Stimulated activated naive CD4-positive, alpha-beta T cell treated with Interleukin-2 at 50 U/mL for 16 hours (primary cell): Measurements from ENCODE around the gene PEF1.

ENCODE experiments used
- DNase-seq: peaks from one replicate; lab custom pipeline; 2025; lab: John Stamatoyannopoulos, UW

Gene PEF1

DNA sequence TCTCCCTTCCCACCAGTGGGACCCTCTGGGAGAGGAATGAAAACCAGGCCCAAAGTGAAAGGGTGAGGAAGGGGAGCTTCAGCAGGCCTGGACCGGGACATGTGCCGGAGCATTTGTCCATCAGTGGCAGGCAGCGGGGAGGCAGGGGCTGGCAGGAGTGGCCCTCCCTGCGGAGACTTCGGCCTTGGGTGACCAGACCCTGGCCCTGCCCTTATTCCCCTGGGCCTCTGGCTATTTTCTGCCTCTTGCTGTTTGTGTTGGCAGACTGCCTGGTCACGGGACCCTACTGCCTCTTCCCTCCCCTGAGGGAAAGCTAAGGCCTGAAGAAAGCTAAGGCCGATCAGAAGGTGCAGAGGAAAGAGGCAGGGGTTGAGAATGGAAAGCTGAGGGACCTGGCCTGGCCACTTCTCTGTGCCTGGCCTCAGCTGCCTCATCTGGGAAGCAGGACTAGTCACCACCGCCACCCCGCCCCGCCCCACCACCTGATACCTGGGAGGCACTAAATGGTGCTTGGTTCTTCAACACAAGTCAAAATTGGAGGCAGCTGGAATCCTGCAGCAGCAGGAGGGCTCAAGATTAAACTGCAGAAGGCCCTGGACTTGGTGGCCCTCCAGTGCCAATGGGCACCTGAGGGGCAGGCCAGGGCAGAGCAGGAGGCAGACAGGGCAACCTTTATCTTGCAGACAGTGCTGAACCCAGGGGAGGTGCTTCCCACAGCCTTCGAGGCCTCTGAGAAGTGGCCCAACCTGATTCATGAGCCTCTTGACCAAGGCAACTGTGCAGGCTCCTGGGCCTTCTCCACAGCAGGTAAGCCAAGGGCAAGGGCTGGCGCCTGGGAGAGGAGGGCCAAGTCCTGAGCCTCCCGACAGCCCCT lies 60.4 kb downstream of the PEF1 start:
- no peak for DNase-seq

DNA sequence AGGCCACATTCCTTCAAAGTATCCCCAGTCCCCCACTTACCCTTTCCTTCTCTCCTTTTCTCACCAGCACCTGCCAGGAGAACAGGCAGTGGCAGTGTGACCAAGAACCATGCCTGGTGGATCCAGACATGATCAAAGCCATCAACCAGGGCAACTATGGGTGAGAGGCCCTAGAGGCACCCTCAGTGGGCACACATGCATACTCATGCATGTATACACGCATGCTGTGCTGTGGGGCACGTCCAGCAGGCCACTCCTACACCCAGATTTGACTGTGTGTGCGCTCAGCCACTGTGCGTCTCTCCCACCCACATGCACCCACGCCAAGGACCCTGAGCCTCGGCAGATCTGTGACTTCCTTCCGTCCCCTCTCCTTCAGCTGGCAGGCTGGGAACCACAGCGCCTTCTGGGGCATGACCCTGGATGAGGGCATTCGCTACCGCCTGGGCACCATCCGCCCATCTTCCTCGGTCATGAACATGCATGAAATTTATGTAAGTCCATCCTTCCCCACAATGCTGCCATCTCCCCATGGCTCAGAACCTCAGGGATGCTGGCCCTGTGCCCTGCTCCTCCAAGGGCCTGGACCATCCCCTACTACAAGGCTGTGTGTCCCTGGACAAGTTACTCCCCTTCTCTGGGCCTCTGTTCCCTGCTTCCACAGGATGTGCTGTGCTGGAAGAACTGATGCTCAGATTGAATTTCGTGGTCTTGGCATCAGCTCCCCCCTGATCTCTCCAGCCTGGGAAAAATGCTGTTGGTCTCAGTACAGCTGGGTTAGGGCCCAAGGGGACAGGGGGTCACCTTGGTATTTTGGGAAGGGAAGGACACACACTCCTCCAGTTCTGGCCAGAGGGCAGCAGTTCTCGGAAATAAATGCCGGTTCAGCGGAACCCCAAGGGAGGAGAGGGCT lies 61.3 kb downstream of the PEF1 start:
- DNase-seq, result no peak

DNA sequence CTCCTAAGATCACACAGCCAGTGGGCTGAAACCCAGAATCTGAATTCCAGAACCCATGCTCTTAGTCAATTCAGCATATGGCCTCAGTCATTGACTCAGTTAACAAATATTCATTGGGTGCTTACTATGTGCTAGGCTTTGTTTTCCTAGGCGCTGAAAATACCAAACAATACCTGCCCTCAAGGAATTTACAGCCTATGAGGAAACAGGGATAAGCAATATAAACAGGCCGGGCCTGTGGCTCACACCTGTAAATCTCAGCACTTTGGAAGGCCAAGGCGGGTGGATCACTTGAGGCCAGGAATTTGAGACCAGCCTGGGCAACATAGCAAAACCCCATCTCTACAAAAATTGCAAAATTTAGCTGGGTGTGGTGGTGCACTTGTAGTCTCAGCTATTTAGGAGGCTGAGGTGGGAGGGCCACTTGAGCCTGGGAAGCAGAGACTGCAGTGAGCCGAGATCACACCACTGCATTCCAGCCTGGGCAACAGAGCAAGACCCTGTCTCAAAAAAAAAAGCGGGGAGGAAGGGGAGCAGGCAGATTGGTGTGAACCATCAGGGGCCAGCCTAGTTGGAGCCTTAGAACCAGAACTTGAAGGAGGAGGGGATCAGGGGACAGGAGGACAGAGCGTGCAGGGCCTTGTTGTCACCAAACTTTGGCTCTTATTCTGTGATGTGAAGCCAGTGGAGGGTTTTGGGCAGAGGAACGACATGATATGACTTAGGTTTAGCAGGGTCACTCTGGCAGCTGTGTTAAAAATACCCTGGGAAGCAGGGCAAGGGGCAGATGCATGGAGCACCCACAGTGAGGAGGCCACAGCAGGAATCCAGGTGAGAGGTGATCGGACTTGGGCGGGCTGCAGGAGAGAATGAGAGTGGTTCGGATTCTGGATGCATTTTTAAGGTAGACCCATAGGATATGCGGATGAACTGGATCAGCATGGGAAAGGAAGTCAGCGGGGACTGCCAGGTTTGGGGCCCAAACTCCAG lies 62.6 kb downstream of the PEF1 start:
- no peak for DNase-seq

DNA sequence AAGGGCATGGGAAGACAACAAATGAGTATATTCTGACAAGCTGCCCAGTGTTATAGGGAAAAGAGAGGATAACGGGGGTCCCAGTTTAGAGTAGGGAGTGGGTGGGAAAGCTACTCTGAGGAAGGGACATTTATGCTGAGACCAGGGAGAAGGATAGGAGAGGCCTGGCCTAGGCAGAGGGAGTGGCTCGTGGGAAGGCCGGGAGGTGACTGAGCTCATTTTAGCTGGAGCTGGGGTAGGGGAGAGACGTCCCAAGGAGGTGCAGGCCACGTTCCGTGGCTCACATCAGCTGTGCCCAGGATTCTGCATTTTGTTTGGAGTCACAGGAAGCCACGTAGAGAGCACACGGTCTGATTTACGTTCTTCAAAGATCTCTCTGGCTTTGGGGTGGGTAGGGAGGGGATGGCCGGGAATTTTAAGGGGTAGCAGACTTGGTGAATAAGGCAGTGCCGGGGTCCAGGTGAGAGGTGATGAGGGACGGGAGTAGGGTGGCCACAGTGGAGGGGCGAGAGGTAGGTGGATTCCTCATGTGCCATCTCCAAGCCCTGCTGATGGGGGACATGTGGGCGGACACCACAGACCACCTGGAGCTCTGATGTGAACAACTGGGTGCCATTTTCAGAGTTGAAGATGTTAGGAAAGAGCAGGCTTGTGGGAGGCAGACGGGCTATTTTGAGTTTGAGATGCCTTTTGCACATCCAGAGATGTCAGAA lies 63.6 kb downstream of the PEF1 start:
- no peak for DNase-seq

DNA sequence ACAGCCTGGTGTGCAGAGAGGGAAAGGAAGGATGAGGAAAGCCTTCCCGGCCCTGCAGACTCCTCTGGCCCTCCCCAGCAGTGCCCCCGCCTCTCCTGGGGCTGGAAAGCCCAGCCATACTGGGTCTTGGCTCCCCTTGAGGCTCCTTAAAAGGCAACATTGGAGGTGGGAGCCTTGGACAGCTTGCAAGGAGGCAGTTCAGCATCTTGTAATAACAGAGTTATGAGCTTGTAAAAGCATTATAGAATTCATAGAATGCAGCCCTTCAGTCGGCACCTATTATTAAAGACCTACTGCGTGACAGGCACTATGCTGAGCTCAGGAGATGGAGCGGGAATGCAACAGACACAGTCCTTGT lies 64.2 kb downstream of the PEF1 start:
- DNase-seq, result no peak
